Astrocyte (in vitro differentiated cells and primary cell): Measurements from ENCODE around the gene STON1.

ENCODE experiments used
- EZH2 ChIP-seq: IDR thresholded peaks from 2 replicates; pipeline ENCODE4 v1.6.1; 2012; ENCODE audit warnings: mild to moderate bottlenecking, low read length, inconsistent platforms; ENCODE audit not compliant: insufficient read depth
- TF ChIP-seq, protein P1 (sequence below): IDR thresholded peaks from 2 replicates; pipeline ENCODE4 v1.5.1; 2011; ENCODE audit warnings: low read depth, mild to moderate bottlenecking, inconsistent platforms, low read length, moderate library complexity; ENCODE audit not compliant: insufficient read depth

DNA sequence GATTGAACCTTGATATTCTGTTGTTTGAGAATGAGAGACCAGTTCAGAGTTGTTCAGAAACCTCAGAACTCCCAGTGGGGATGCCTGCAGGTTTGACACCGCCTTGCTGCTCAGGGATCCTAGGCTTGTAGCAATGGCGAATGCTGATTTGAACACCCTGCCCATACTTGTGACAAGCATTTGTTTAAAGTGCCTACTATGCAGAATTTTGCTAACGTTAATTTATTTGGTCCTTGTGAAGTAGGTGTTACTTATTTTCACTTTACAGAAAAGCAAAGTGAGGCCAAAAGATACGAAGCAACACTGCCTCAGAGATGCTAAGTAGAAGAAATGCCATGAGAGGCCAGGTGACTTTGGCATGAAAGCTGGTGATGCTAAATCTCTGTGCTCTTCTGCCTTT, 32.3 kb downstream of the STON1 start:
- TF ChIP-seq, protein P1, sequence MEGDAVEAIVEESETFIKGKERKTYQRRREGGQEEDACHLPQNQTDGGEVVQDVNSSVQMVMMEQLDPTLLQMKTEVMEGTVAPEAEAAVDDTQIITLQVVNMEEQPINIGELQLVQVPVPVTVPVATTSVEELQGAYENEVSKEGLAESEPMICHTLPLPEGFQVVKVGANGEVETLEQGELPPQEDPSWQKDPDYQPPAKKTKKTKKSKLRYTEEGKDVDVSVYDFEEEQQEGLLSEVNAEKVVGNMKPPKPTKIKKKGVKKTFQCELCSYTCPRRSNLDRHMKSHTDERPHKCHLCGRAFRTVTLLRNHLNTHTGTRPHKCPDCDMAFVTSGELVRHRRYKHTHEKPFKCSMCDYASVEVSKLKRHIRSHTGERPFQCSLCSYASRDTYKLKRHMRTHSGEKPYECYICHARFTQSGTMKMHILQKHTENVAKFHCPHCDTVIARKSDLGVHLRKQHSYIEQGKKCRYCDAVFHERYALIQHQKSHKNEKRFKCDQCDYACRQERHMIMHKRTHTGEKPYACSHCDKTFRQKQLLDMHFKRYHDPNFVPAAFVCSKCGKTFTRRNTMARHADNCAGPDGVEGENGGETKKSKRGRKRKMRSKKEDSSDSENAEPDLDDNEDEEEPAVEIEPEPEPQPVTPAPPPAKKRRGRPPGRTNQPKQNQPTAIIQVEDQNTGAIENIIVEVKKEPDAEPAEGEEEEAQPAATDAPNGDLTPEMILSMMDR, result no peak
- no peak for TF ChIP-seq EZH2
